GM21619 (cell line): ENCODE results near the gene SPOCK1.

Experiments used
- ATAC-seq: cut with Tn5 transposase; IDR thresholded peaks from one replicate; pipeline ENCODE4 v1.9.1; 2021; ENCODE audit not compliant: unreplicated experiment

SPOCK1 gene

GRCh38 chr5:137333475-137333874 is 165.7 kb downstream of the SPOCK1 start:
- ATAC-seq, result no peak

GRCh38 chr5:137332296-137332695 is 166.8 kb downstream of the SPOCK1 start:
- ATAC-seq, result no peak

GRCh38 chr5:137329586-137330296 is 169.4 kb downstream of the SPOCK1 start:
- ATAC-seq, result no peak

GRCh38 chr5:137328991-137329390 is 170.1 kb downstream of the SPOCK1 start:
- ATAC-seq, result no peak

- no peak for ATAC-seq
These were observed 170.7 kb downstream of the SPOCK1 start for GRCh38 chr5:137328463-137328862.

GRCh38 chr5:137325721-137326120 is 173.4 kb downstream of the SPOCK1 start:
- ATAC-seq, result no peak

- ATAC-seq, result no peak
These were observed 178.8 kb downstream of the SPOCK1 start for GRCh38 chr5:137320056-137321045.

GRCh38 chr5:137318027-137318426 is 181.1 kb downstream of the SPOCK1 start:
- ATAC-seq, result no peak

GRCh38 chr5:137316346-137316736 is 182.8 kb downstream of the SPOCK1 start:
- no peak for ATAC-seq

- ATAC-seq, result no peak
These were observed 183.4 kb downstream of the SPOCK1 start for GRCh38 chr5:137315534-137316345.

- no peak for ATAC-seq
These were observed 184.0 kb downstream of the SPOCK1 start for GRCh38 chr5:137315109-137315508.

- ATAC-seq, result no peak
These were observed 185.5 kb downstream of the SPOCK1 start for GRCh38 chr5:137313526-137314175.

- ATAC-seq, result no peak
These were observed 187.1 kb downstream of the SPOCK1 start for GRCh38 chr5:137312011-137312410.

GRCh38 chr5:137310051-137310730 is 188.9 kb downstream of the SPOCK1 start:
- no peak for ATAC-seq

- no peak for ATAC-seq
These were observed 189.8 kb downstream of the SPOCK1 start for GRCh38 chr5:137309290-137309689.

GRCh38 chr5:137308311-137308710 is 190.8 kb downstream of the SPOCK1 start:
- no peak for ATAC-seq

- no peak for ATAC-seq
These were observed 192.2 kb downstream of the SPOCK1 start for GRCh38 chr5:137306903-137307302.

GRCh38 chr5:137305971-137306602 is 193.0 kb downstream of the SPOCK1 start:
- no peak for ATAC-seq

- ATAC-seq, result no peak
These were observed 194.8 kb downstream of the SPOCK1 start for GRCh38 chr5:137304226-137304874.
